Measurements from ENCODE around the gene CCDC149. TPM values are rescaled to one million over a fixed set of nuclear protein-coding genes. Genes with fewer than 3 reads are reported as not detected.

CCDC149 gene
- total and polyA plus RNA-seq, 9 of the 15 experiments (the other 6 are each of a cell fraction or from before 2014, with no cell fraction given): 0.04 to 0.18 TPM; not detected in 7

DNA sequence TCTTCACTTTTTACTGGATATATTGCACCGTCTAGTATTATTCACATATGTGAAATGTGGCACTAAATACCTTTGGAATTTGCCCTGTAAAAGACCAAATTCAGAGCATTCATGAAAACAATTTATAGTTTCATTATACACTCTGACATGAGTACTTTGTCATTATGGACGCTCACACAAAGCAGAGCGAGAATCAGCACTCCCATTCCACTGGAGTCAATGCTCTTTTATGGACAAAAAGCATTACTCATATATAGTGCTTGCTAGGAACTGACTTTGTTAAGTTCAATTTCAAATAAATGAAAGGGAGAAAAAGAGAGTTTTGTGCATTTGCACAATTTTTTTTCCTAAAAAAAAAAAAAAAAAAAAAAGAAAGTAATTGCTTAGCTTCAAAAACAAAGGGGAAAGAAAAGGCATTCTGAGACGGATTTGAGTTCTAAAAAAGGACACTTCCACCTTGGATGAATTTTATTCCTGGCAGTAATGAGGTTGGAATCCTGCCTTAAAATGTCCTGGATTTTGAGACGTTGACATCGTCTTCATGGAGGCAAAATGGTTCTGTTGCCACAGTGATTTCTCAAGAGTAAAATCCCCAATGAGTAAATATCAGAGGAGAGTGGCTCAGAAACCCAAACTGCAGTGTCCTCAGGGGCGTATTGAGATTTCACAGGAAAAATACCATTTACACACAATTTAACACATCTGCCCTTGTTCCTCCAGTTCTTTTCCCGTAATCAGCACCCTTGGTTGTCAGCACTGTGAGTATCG is 34.8 kb downstream of the CCDC149 start:
- Histone ChIP-seq H2AFZ (ENCODE audit: low read depth, low read length) (no peak overlapping the region), H3K9me3 (replicated peaks; ENCODE audit: control insufficient read depth, insufficient read depth, low read depth, low read length) (no peaks in the 10 kb centered on the region), H3K4me2 (ENCODE audit: insufficient read depth, low read length) (no peak overlapping the region), H3K27me3 (ENCODE audit: control insufficient read depth in 2 of 2, insufficient read depth in 2 of 2, low read length in 2 of 2) (peaks cover 4 to 13% of the 10 kb centered on the region in 2 experiments; a peak in 3 of 5 replicates), H3K4me1 (replicated peaks in 1 of 2; ENCODE audit: control insufficient read depth in 2 of 2, insufficient read depth in 2 of 2, low read length in 2 of 2) (no peaks in the 10 kb centered on the region), H3K36me3 (ENCODE audit: control insufficient read depth, insufficient read depth, low read length) (no peaks in the 10 kb centered on the region), H3K27ac (ENCODE audit: extremely low read depth, low read depth, low read length) (no peak overlapping the region), H4K20me1 (replicated peaks; ENCODE audit: control insufficient read depth, insufficient read depth, low read length) (no peaks in the 10 kb centered on the region), H3K79me2 (ENCODE audit: control insufficient read depth, insufficient read depth, low read length) (no peaks in the 10 kb centered on the region), H3K9ac (ENCODE audit: insufficient read depth in 1 of 2, low read depth in 2 of 2, low read length in 2 of 2) (no peak overlapping the region), H3K4me3 (no peak overlapping the region), H3K9me1 (ENCODE audit: control insufficient read depth, insufficient read depth, low read length) (no peaks in the 10 kb centered on the region)
- intact Hi-C loops (cut with micrococcal nuclease): no loop called here
- ChIA-PET CTCF (ENCODE audit: low intra/inter-chr PET ratio) (no interaction called here), POLR2A (interaction anchor here (0.6 kb wide), 1 partner anchor 396 kb away, joined by 3 read pairs; no protein-coding TSS in a partner anchor)
- WGBS (ENCODE audit: insufficient coverage, low coverage, missing lambda C conversion rate): under 1% methylated on average over 9 of the region's 9 CpGs
- DNase-seq (ENCODE audit: extremely low read depth in 1 of 4, low spot score in 3 of 4) (no peak), ATAC-seq (no peak), FAIRE-seq (no peak)
- in situ Hi-C loops (cut with MboI): no loop called here
- no TSS peak for BruUV-seq (replicated peaks)
- TF ChIP-seq TAF1 (IDR thresholded peaks at IDR 0.05; ENCODE audit: control insufficient read depth, extremely low read depth, insufficient read depth, low read length, severe bottlenecking) (no peak), KAT7 (CRISPR knock-in tag; IDR thresholded peaks at IDR 0.05; ENCODE audit: borderline replicate concordance) (no peak), NBN (IDR thresholded peaks at IDR 0.05; ENCODE audit: low read depth) (no peak), OTX1 (CRISPR knock-in tag; IDR thresholded peaks at IDR 0.05) (no peak), ZNF408 (CRISPR knock-in tag; IDR thresholded peaks at IDR 0.05; ENCODE audit: low read depth) (no peak), ZNF766 (CRISPR knock-in tag; conservative IDR thresholded peaks at IDR 0.05) (no peak), TEAD2 (tag; IDR thresholded peaks at IDR 0.05) (no peak), ZNF143 (CRISPR knock-in tag; IDR thresholded peaks at IDR 0.05) (no peak), LCOR (CRISPR knock-in tag; IDR thresholded peaks at IDR 0.05) (no peak)
- TF ChIP-seq, protein P1, sequence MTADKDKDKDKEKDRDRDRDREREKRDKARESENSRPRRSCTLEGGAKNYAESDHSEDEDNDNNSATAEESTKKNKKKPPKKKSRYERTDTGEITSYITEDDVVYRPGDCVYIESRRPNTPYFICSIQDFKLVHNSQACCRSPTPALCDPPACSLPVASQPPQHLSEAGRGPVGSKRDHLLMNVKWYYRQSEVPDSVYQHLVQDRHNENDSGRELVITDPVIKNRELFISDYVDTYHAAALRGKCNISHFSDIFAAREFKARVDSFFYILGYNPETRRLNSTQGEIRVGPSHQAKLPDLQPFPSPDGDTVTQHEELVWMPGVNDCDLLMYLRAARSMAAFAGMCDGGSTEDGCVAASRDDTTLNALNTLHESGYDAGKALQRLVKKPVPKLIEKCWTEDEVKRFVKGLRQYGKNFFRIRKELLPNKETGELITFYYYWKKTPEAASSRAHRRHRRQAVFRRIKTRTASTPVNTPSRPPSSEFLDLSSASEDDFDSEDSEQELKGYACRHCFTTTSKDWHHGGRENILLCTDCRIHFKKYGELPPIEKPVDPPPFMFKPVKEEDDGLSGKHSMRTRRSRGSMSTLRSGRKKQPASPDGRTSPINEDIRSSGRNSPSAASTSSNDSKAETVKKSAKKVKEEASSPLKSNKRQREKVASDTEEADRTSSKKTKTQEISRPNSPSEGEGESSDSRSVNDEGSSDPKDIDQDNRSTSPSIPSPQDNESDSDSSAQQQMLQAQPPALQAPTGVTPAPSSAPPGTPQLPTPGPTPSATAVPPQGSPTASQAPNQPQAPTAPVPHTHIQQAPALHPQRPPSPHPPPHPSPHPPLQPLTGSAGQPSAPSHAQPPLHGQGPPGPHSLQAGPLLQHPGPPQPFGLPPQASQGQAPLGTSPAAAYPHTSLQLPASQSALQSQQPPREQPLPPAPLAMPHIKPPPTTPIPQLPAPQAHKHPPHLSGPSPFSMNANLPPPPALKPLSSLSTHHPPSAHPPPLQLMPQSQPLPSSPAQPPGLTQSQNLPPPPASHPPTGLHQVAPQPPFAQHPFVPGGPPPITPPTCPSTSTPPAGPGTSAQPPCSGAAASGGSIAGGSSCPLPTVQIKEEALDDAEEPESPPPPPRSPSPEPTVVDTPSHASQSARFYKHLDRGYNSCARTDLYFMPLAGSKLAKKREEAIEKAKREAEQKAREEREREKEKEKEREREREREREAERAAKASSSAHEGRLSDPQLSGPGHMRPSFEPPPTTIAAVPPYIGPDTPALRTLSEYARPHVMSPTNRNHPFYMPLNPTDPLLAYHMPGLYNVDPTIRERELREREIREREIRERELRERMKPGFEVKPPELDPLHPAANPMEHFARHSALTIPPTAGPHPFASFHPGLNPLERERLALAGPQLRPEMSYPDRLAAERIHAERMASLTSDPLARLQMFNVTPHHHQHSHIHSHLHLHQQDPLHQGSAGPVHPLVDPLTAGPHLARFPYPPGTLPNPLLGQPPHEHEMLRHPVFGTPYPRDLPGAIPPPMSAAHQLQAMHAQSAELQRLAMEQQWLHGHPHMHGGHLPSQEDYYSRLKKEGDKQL (CRISPR knock-in tag; IDR thresholded peaks at IDR 0.05; ENCODE audit: borderline replicate concordance): no peak
